Measurements from ENCODE around the gene ATRIP. TPM values are rescaled to one million over a fixed set of nuclear protein-coding genes. Genes with fewer than 3 reads are reported as not detected.

The ATRIP gene
- total RNA-seq, 3 donors from 2014 or later, result 8.2 to 8.6 (median 8.2) TPM

GRCh38 chr3:48434591-48435222 is 11.8 kb upstream of the ATRIP start:
- no peak overlapping the region for H3K4me3 ChIP-seq
- intact Hi-C loops (cut with DNase I; ENCODE audit: low total_unique reads), result no loop called here
- no peak for DNase-seq (ENCODE audit: low spot score in 2 of 2)
- TF ChIP-seq, protein P1, sequence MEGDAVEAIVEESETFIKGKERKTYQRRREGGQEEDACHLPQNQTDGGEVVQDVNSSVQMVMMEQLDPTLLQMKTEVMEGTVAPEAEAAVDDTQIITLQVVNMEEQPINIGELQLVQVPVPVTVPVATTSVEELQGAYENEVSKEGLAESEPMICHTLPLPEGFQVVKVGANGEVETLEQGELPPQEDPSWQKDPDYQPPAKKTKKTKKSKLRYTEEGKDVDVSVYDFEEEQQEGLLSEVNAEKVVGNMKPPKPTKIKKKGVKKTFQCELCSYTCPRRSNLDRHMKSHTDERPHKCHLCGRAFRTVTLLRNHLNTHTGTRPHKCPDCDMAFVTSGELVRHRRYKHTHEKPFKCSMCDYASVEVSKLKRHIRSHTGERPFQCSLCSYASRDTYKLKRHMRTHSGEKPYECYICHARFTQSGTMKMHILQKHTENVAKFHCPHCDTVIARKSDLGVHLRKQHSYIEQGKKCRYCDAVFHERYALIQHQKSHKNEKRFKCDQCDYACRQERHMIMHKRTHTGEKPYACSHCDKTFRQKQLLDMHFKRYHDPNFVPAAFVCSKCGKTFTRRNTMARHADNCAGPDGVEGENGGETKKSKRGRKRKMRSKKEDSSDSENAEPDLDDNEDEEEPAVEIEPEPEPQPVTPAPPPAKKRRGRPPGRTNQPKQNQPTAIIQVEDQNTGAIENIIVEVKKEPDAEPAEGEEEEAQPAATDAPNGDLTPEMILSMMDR (IDR thresholded peaks at IDR 0.05), result no peak
- no peak for TF ChIP-seq POLR2AphosphoS5 (IDR thresholded peaks at IDR 0.05)
- no peak for TF ChIP-seq POLR2A (IDR thresholded peaks at IDR 0.05)
- peak overlapping the region; percentile 37 to 96 for H3K27ac ChIP-seq
- no peaks in the 10 kb centered on the region for H3K9me3 ChIP-seq
- no peaks in the 10 kb centered on the region for H3K36me3 ChIP-seq
- no peaks in the 10 kb centered on the region for H3K27me3 ChIP-seq
- H3K4me1 ChIP-seq, result peaks cover 9 to 13% of the 10 kb centered on the region in 2 donors

DNA sequence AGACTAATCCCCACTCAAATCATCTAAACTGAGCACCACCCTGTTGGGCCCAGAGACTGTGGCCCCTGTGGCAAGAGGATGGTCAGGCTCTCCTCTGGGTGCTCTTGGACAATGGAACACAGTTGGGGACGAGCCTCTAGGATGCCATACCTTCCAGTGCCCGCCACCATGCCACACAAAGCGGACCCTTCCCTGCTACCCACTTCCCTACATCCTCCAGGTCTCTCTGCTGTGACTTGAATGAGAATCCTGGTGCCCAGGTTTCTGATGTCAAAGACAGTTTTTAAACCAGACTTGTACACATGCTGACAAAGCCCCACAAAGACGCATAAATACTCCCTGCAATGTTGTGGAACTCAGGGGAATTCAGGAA is 11.3 kb upstream of the ATRIP start:
- TF ChIP-seq POLR2A (IDR thresholded peaks at IDR 0.05) (no peak), POLR2AphosphoS5 (IDR thresholded peaks at IDR 0.05) (no peak)
- TF ChIP-seq, protein P1 (IDR thresholded peaks at IDR 0.05), result no peak
- no peaks in the 10 kb centered on the region for H3K36me3 ChIP-seq
- peaks cover 8 to 13% of the 10 kb centered on the region in 2 donors for H3K4me1 ChIP-seq
- intact Hi-C loops (cut with DNase I; ENCODE audit: low total_unique reads), result no loop called here
- no peaks in the 10 kb centered on the region for H3K27me3 ChIP-seq
- DNase-seq (ENCODE audit: low spot score in 2 of 2), result no peak
- no peaks in the 10 kb centered on the region for H3K9me3 ChIP-seq
- peak overlapping the region; percentile 37 to 96 for H3K27ac ChIP-seq
- no peak overlapping the region for H3K4me3 ChIP-seq

DNA sequence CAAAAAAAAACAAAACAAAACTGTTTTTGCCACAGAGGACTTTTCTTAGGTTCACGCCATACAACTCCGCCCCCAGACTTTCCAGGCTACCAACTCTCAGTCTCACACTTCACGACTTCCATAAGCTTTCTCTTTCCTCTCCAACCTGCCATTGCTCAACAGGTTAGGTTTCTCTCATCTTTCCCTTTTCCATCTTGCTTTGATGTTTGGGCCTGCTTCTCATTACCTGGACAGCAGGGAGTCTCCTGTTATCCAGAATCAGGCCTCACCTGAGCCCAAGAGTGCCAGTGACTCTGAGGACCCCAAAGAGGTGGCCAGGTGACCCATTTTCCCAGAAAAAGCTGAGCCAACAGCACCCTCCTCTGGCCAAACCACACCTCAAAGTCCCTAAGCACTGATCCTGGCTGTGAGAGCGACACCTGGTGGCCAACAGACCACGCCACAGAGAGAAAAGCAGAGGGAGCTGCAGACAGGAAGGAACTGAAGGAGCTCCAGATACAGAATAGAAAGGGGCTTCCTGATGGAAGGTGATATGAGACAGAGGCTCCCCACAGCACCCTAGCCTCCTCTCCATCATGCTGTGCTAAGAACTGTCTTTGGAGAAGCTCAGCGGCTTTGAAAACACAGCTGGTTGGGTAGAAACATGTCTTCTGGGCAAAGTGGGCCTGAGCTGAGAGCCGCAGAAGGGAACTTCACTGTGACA is 10.6 kb upstream of the ATRIP start:
- Histone ChIP-seq H3K4me1 (peaks cover under 1 to 6% of the 10 kb centered on the region in 2 donors), H3K9me3 (no peaks in the 10 kb centered on the region), H3K27me3 (no peaks in the 10 kb centered on the region), H3K27ac (peak overlapping the region; percentile 37 to 96), H3K4me3 (no peak overlapping the region), H3K36me3 (no peaks in the 10 kb centered on the region)
- TF ChIP-seq POLR2AphosphoS5 (IDR thresholded peaks at IDR 0.05) (peak; percentile 56 to 74 (median 68)), POLR2A (IDR thresholded peaks at IDR 0.05) (no peak)
- TF ChIP-seq, protein P1 (IDR thresholded peaks at IDR 0.05), result peak; percentile 99 to 100 (median 100)
- intact Hi-C loops (cut with DNase I; ENCODE audit: low total_unique reads), result no loop called here
- peak; percentile 83 to 86 for DNase-seq (ENCODE audit: low spot score in 2 of 2)

GRCh38 chr3:48436477-48436787 is 10.1 kb upstream of the ATRIP start:
- intact Hi-C loops (cut with DNase I; ENCODE audit: low total_unique reads), result no loop called here
- Histone ChIP-seq H3K4me3 (no peak overlapping the region), H3K4me1 (peaks cover 0 to 2% of the 10 kb centered on the region in 2 donors), H3K36me3 (no peaks in the 10 kb centered on the region), H3K9me3 (no peaks in the 10 kb centered on the region), H3K27ac (peak overlapping the region in 1 of 2 donors; percentile 2), H3K27me3 (no peaks in the 10 kb centered on the region)
- DNase-seq (ENCODE audit: low spot score in 2 of 2), result no peak
- TF ChIP-seq, protein P1 (IDR thresholded peaks at IDR 0.05), result no peak
- no peak for TF ChIP-seq POLR2AphosphoS5 (IDR thresholded peaks at IDR 0.05)

- H3K4me1 ChIP-seq, result peaks cover 4 to 5% of the 10 kb centered on the region in 2 donors
- H3K27ac ChIP-seq, result peak overlapping the region in 1 of 2 donors; percentile 2
- H3K9me3 ChIP-seq, result no peaks in the 10 kb centered on the region
- H3K36me3 ChIP-seq, result no peaks in the 10 kb centered on the region
- H3K4me3 ChIP-seq, result no peak overlapping the region
- H3K27me3 ChIP-seq, result no peaks in the 10 kb centered on the region
- TF ChIP-seq POLR2AphosphoS5 (IDR thresholded peaks at IDR 0.05), result no peak
- no peak for TF ChIP-seq POLR2A (IDR thresholded peaks at IDR 0.05)
- TF ChIP-seq, protein P1 (IDR thresholded peaks at IDR 0.05), result no peak
- intact Hi-C loops (cut with DNase I; ENCODE audit: low total_unique reads), result no loop called here
- no peak for DNase-seq (ENCODE audit: low spot score in 2 of 2)
Measured at GRCh38 chr3:48436855-48437254, 9.7 kb upstream of the ATRIP start.

Measured in breast epithelium (tissue), 4 donors.